Ovary (tissue), 3 donors: Measurements from ENCODE around the gene NPW.

Experiments used
- CTCF ChIP-seq, 3 donors: fragments of 450-650 bp in 2 of 3; fragments of 200-600 bp in 1 of 3; IDR thresholded peaks; one replicate each; pipeline versions ENCODE4 v1.5.1 to v1.8.0; 2016 to 2022; ENCODE audit warnings: antibody characterized with exemption in 3 of 3, mild to moderate bottlenecking in 1 of 3
- EP300 ChIP-seq: sonication (generic); formaldehyde crosslinking; IDR thresholded peaks from one replicate; pipeline ENCODE4 v1.6.1; 2017; ENCODE audit warnings: antibody characterized with exemption
- POLR2A ChIP-seq: fragments of 450-650 bp; IDR thresholded peaks from one replicate; pipeline ENCODE4 v1.6.1; 2017; ENCODE audit warnings: antibody characterized with exemption, mild to moderate bottlenecking, moderate library complexity
- donor health status: DM: no; HTN: no; CAD: no.

- TF ChIP-seq CTCF (IDR thresholded peaks at IDR 0.05) (no peak), POLR2A (no peak), EP300 (no peak)
Measured at GRCh38 chr16:2035431-2036199, 16.0 kb downstream of the NPW start.
